Loucy (cell line): ENCODE data around the gene MZB1.

Source experiments
- H2AFZ ChIP-seq: fragments of 200-600 bp; sonication (generic); 2 replicates; pipeline ENCODE4 v1.6.0; 2016; ENCODE audit warnings: antibody characterized with exemption, mild to moderate bottlenecking, low read length, moderate library complexity
- H3F3A ChIP-seq: fragments of 200-600 bp; 2 replicates; pipeline ENCODE4 v1.6.0; 2016; ENCODE audit warnings: antibody characterized with exemption, low read depth, mild to moderate bottlenecking
- H3K27me3 ChIP-seq: fragments of 200-600 bp; sonication (generic); 2 replicates; pipeline ENCODE4 v1.6.1; 2014; ENCODE audit warnings: low read length, mild to moderate bottlenecking; ENCODE audit not compliant: insufficient read depth, poor library complexity, severe bottlenecking
- H3K36me3 ChIP-seq: fragments of 200-600 bp; sonication (generic); 2 replicates; pipeline ENCODE4 v1.6.1; 2016; ENCODE audit warnings: low read length; ENCODE audit not compliant: insufficient read depth
- H3K4me1 ChIP-seq: fragments of 200-600 bp; sonication (generic); 2 replicates; pipeline ENCODE4 v1.5.1; 2014; ENCODE audit warnings: low read length, mild to moderate bottlenecking; ENCODE audit not compliant: insufficient read depth, poor library complexity, severe bottlenecking
- H3K4me2 ChIP-seq: fragments of 200-600 bp; sonication (generic); 2 replicates; pipeline ENCODE4 v1.6.0; 2014; ENCODE audit warnings: antibody characterized with exemption, low read length, low read depth, mild to moderate bottlenecking; ENCODE audit not compliant: poor library complexity, severe bottlenecking
- H3K4me3 ChIP-seq: fragments of 200-600 bp; sonication (generic); 2 replicates; pipeline ENCODE4 v1.5.1; 2014; ENCODE audit warnings: low read length, mild to moderate bottlenecking, mixed read lengths; ENCODE audit not compliant: poor library complexity, severe bottlenecking
- H3K79me2 ChIP-seq: fragments of 200-600 bp; sonication (generic); 2 replicates; pipeline ENCODE4 v1.6.1; 2014; ENCODE audit warnings: low read length; ENCODE audit not compliant: insufficient read depth
- H3K9ac ChIP-seq: fragments of 200-600 bp; sonication (generic); 2 replicates; pipeline ENCODE4 v1.6.0; 2014; ENCODE audit warnings: mild to moderate bottlenecking, low read depth, low read length, moderate library complexity; ENCODE audit not compliant: poor library complexity, severe bottlenecking
- H3K9me2 ChIP-seq: fragments of 200-600 bp; sonication (generic); replicated peaks from 2 replicates; pipeline ENCODE4 v1.6.1; 2016; ENCODE audit warnings: low read depth, low read length, mixed read lengths
- H3K9me3 ChIP-seq: fragments of 200-600 bp; sonication (generic); 2 replicates; pipeline ENCODE4 v1.6.1; 2014; ENCODE audit warnings: mild to moderate bottlenecking, antibody characterized with exemption, low read length, low read depth; ENCODE audit not compliant: insufficient read depth
- H4K20me1 ChIP-seq: fragments of 200-600 bp; sonication (generic); 2 replicates; pipeline ENCODE4 v1.6.0; 2014; ENCODE audit warnings: antibody characterized with exemption, low read length, mild to moderate bottlenecking; ENCODE audit not compliant: insufficient read depth, poor library complexity, severe bottlenecking
- CTCF ChIP-seq: fragments of 200-600 bp; sonication (generic); conservative IDR thresholded peaks from 2 replicates; pipeline ENCODE4 v1.5.1; 2014; ENCODE audit warnings: mild to moderate bottlenecking, antibody characterized with exemption, low read length
- EZH2phosphoT487 ChIP-seq: fragments of 200-600 bp; IDR thresholded peaks from 2 replicates; pipeline ENCODE4 v1.6.1; 2018; ENCODE audit warnings: antibody characterized with exemption, mild to moderate bottlenecking, moderate library complexity, borderline replicate concordance

The MZB1 gene

GRCh38 chr5:139415221-139415861 is 25.6 kb upstream of the MZB1 start:
- Histone ChIP-seq H3K9ac (no peak overlapping the region), H3K9me3 (no peaks in the 10 kb centered on the region), H4K20me1 (no peaks in the 10 kb centered on the region), H3K4me1 (peaks cover 35% of the 10 kb centered on the region), H3K79me2 (no peaks in the 10 kb centered on the region), H3K4me2 (no peak overlapping the region), H3K36me3 (peaks cover 16% of the 10 kb centered on the region; the same call in 1 of the 2 replicates), H3F3A (no peaks in the 10 kb centered on the region), H3K4me3 (no peak overlapping the region), H3K9me2 (no peaks in the 10 kb centered on the region), H3K27me3 (no peaks in the 10 kb centered on the region), H2AFZ (no peak overlapping the region)
- TF ChIP-seq CTCF (no peak), EZH2phosphoT487 (no peak)

GRCh38 chr5:139414581-139415130 is 24.9 kb upstream of the MZB1 start:
- Histone ChIP-seq H3K79me2 (no peaks in the 10 kb centered on the region), H3K9me3 (no peaks in the 10 kb centered on the region), H3F3A (no peaks in the 10 kb centered on the region), H3K4me2 (peak overlapping the region; percentile 5), H3K9me2 (no peaks in the 10 kb centered on the region), H3K4me1 (peaks cover 35% of the 10 kb centered on the region), H3K9ac (peak overlapping the region; percentile 5), H4K20me1 (no peaks in the 10 kb centered on the region), H3K27me3 (no peaks in the 10 kb centered on the region), H3K36me3 (peaks cover 13% of the 10 kb centered on the region; the same call in 1 of the 2 replicates), H2AFZ (no peak overlapping the region), H3K4me3 (no peak overlapping the region)
- TF ChIP-seq EZH2phosphoT487, result no peak
- no peak for TF ChIP-seq CTCF

- H3K9me3 ChIP-seq, result no peaks in the 10 kb centered on the region
- no peak for TF ChIP-seq CTCF
- no peak for TF ChIP-seq EZH2phosphoT487
- H3K4me2 ChIP-seq, result no peak overlapping the region
- H4K20me1 ChIP-seq, result no peaks in the 10 kb centered on the region
- peaks cover 7% of the 10 kb centered on the region; the same call in 1 of the 2 replicates for H3K36me3 ChIP-seq
- H3F3A ChIP-seq, result no peaks in the 10 kb centered on the region
- H3K27me3 ChIP-seq, result no peaks in the 10 kb centered on the region
- H3K4me3 ChIP-seq, result no peak overlapping the region
- no peak overlapping the region for H3K9ac ChIP-seq
- H3K79me2 ChIP-seq, result no peaks in the 10 kb centered on the region
- H2AFZ ChIP-seq, result no peak overlapping the region
- no peaks in the 10 kb centered on the region for H3K9me2 ChIP-seq
- peaks cover 35% of the 10 kb centered on the region for H3K4me1 ChIP-seq
Measured at GRCh38 chr5:139413963-139414362, 24.2 kb upstream of the MZB1 start.
